Stimulated activated CD8-positive, alpha-beta memory T cell treated with anti-CD3 and anti-CD28 coated beads, Interleukin-12 subunit alpha, Interleukin-12 subunit beta, amount 100 ng/mL, for 1 hour (primary cell): ENCODE measurements around the gene NUPR1.
"Not testable (repeated sequence)": the region's sequence is repeated elsewhere in the genome, so short reads cannot be mapped to it uniquely, and the experiment has no call there.

Experiments
- DNase-seq: peaks from one replicate; pipeline ENCODE4 v3.0.0-alpha.2; 2020; ENCODE audit warnings: low read depth

The NUPR1 gene

GRCh38 chr16:28527100-28527785, 11.5 kb downstream of the NUPR1 start:
- DNase-seq = not testable (repeated sequence)

DNA sequence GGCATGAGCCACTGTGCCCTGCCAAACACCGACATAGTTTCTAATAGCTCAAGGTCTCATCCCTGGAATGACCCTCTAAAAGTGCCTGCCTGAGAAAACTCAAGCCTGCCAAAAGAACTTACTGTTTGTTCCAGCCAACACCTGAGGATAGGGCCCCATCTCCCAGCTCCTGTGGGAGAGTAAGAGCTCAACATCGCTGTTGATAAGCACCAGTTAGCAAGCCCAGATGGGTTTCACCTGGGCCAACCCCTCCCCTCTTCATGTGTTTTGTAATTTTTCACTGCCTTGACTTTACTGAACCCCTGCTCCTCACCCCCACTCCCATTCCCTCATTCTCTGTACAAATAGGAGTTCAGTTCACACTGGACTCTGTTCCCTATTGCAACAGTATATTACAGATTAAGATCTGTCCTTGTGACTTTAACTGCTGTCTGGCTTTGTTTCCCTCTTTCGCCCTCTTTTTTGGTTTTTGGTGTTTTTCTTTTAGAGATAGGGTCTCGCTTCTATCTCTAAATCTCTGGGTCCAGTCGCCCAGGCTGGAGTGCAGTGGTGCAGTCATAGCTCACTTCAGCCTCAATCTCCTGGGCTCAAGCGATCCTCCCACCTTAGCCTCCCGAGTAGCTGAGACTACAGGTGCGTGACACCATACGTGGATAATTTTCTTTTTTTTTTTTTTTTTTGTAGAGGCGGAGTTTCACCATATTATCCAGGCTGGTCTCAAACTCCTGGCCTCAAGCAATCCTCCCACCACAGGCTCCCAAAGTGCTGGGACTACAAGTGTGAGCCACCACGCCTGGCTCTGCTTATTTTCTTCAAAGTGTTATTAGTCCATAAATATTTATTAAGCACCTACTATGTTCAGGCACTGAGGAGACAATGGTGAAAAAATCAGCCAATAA, 12.3 kb downstream of the NUPR1 start:
- DNase-seq = no peak

DNA sequence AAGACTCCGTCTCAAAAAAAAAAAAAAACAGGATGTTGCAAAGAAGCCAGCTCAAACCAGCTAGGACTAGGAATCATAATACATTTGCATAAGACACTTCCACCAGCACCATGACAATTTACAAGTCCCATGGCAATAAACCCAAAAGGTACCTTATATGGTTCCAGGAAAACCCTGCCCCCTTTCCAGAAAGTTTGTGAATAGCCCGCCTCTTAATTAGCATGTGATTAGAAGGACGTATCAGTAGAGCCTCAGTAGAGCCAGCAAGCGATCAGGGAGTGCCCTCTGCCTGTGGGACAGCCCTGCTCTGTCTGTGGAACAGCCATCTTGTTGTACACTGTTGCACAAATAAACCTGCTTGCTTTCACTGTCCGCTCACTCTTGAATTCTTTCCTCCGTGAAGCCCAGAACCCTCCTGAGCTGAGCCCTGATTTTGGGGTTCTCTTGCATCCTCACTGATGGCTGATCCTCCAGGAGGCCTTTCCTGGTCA, 14.0 kb downstream of the NUPR1 start:
- no peak for DNase-seq

GRCh38 chr16:28522792-28523191, 16.0 kb downstream of the NUPR1 start:
- DNase-seq = no peak

GRCh38 chr16:28521436-28521835, 17.3 kb downstream of the NUPR1 start:
- no peak for DNase-seq

- no peak for DNase-seq
Measured at GRCh38 chr16:28520672-28521071, 18.1 kb downstream of the NUPR1 start.

DNA sequence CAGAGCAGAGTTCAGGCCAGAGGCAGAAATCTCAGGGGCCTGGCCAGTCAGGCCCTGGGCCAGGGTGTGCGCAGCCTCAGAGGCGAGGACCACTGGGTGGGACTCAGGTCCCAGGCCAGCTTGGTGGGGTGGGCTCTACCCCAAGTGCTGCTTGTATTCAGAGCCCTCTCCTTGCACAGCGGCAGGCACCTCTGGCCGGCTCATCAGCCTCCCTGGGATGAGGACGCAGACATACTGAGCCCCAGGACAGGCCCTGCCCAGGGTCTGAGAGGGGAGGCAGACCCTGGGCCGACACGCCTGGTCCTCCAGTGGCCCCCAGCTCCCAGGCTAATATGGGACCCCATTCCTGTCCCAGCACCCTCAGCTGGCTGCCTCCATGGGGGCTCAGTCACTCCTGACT, 24.5 kb downstream of the NUPR1 start:
- no peak for DNase-seq

DNA sequence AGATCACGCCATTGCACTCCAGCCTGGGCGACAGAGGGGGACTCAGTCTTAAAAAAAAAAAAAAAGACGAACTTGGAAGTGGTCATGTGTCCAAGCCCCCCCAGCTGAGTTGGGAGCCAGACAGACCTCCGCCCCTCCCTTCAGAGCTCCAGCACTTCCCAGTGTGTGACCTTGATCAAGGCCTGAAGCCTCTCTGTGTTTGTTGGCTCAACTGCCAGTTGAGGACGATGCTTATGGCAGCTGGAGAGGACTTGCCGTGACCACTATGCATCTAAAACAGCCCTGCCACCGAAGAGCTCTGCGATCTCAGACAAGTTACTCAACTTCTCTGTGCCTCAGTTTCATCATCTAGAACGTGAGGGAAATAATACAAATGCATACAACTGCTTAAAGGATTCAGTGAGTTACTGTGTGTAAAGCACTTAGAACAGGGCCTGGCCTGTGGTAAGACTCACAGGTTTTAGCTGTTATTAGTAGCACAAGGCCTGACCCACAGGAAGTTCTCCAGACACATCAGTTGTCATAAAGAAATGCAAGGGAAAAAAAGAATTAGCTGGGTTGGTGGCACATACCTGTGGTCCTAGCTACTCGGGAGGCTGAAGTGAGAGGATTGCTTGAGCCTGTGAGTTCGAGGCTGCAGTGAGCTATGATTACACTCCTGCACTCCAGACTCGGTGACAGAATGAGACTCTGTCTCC, 25.1 kb downstream of the NUPR1 start:
- DNase-seq = no peak

- DNase-seq = no peak
Measured at GRCh38 chr16:28511801-28512789, 26.7 kb downstream of the NUPR1 start.

- DNase-seq = no peak
Measured at GRCh38 chr16:28511031-28511430, 27.7 kb downstream of the NUPR1 start.

DNA sequence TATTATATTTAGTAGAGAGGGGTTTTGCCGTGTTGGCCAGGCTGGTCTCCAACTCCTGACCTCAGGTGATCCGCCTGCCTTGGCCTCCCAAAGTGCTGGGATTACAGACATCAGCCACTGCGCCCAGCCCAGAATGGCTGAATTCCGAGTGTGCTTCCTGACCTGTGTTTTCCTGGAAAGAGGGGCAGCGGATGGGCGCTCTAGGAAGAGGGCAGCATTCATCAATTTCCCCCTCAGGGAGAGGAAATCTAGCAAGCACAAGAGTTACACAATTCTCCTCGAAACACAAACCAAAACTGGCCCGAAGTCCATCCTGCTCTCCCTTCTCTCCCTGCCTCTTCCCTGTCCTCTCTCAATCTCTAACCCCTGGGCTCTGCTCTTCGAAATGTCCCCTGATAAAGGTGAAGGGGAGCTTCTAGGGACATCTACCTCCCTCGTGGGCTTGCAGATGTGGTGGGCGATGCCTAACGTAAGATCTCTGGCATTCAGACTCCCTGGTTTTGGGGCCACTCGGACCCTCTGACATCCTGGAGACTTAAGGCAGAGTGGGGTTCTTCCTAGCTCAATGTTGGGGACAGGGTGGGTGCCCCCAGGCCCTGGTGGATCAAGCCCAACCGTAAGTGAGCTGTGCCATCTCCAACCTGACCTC, 33.2 kb downstream of the NUPR1 start:
- DNase-seq = no peak

GRCh38 chr16:28504707-28505404, 33.9 kb downstream of the NUPR1 start:
- no peak for DNase-seq

- DNase-seq = no peak
Measured at GRCh38 chr16:28503470-28504259, 35.1 kb downstream of the NUPR1 start.

DNA sequence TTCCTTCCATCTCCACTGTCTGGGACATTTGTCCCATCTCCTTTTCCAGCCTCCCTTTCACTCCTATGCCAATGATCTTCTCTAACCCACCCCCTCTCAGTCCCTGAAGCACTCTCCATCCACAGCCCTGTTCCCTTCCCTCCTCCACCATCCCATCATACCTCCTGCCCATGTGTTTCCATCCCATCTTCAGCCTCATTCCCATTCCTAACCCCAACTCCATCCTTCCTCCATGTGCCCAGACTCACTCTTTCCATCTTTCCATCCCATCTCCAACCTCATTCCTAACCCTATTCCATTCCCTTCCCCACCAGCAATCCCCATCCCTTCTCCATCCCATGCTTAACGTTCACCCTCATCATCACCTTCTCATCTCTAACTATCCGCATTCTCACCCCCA, 36.5 kb downstream of the NUPR1 start:
- DNase-seq = no peak

DNA sequence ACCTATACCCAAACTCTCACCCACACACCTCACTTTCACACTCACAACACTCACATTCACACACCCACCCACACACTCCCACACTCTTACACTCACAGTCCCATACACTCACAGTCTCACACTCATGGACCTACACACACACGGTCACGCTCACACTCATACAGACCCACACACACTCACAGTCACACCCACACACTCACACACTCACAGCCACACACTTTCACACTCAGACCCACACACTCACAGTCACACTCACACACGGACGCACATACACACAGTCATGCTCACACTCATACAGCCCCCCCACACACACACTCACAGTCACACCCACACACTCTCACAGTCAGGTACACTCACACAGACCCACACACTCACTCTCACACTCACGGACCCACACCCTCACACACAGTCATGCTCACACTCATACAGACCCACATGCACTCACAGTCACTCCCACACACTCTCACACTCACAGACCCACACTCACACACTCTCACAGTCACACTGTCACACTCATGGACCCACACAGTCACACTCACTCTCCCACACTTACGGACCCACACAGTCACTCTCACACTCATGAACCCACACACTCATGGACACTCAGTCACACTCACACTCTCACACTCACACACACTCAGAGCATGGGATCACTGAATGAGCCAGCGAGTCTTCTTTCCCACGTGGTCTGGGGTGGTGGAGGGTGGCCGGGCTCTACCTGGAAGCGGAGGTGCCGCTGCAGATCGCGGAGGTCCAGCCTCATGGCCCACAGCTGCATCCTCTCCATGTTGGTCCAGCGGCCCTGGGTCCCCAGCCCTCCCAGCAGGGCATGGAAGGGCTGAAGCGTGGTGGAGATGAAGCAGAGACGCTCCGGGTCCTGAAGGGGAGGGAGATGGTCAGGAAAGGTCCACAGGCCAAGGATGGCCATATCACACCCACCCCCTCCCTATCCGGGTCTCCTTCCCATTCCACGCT, 37.2 kb downstream of the NUPR1 start:
- DNase-seq = no peak

GRCh38 chr16:28500476-28501180, 38.1 kb downstream of the NUPR1 start:
- DNase-seq = not testable (repeated sequence)

DNA sequence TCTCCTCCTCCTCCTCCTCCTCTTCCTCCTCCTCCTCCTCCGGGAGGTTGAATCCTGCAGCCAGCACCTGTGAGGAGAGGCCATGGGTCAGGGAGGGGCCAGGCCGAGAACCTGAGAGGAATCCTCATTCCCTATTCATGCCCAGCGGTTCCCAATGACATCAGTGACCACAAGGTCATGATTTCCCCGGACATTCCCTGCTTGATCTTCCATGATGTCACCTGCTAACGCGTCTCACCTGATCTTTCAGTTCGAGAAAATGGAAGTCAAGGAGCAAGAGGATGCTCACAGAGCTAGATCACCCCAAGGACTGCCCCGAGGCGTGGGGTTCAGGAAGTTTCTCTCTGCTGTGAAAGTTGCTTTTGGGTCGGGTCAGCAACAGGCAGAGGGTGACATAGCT, 38.9 kb downstream of the NUPR1 start:
- no peak for DNase-seq
